Esophagus squamous epithelium (tissue), 5 donors: Measurements from ENCODE around the gene CPOX. TPM values are rescaled to one million over a fixed set of nuclear protein-coding genes. Genes with fewer than 3 reads are reported as not detected.
A peak's percentile ranks its signal among the peaks of the same experiment; 100 is the strongest.

Experiments used
- DNase-seq: peaks from one replicate; lab custom pipeline; 2025; lab: John Stamatoyannopoulos, UW
- H3K27ac ChIP-seq, 4 donors: fragments of 200-600 bp; sonication (generic); one replicate each; pipeline ENCODE4 v1.5.1; 2016 to 2019; ENCODE audit warnings: mild to moderate bottlenecking in 1 of 4
- H3K27me3 ChIP-seq, 4 donors: fragments of 200-600 bp; sonication (generic); 1 replicate in 3 of 4; 2 replicates in 1 of 4; pipeline versions ENCODE4 v1.5.1 to v1.6.0; 2017 to 2021; ENCODE audit warnings: antibody characterized with exemption in 1 of 4
- H3K36me3 ChIP-seq, 3 donors: fragments of 200-600 bp; sonication (generic); one replicate each; pipeline ENCODE4 v1.5.1; 2016 to 2019
- H3K4me1 ChIP-seq, 3 donors: fragments of 200-600 bp; sonication (generic); one replicate each; pipeline ENCODE4 v1.5.1; 2017 to 2019
- H3K4me3 ChIP-seq, 4 donors: fragments of 200-600 bp; sonication (generic); 1 replicate in 3 of 4; 2 replicates in 1 of 4; pipeline ENCODE4 v1.5.1; 2016 to 2019; ENCODE audit warnings: mild to moderate bottlenecking in 2 of 4, moderate library complexity in 1 of 4
- H3K9me3 ChIP-seq, 3 donors: fragments of 200-600 bp; sonication (generic); one replicate each; pipeline ENCODE4 v1.5.1; 2016 to 2019
- POLR2A ChIP-seq, 4 donors: fragments of 450-650 bp; IDR thresholded peaks; one replicate each; pipeline ENCODE4 v1.6.1; 2017; ENCODE audit warnings: antibody characterized with exemption in 4 of 4, mild to moderate bottlenecking in 4 of 4, moderate library complexity in 3 of 4
- WGBS, 2 donors: methylation state at CpG; one replicate each; pipeline ENCODE4 v1.1.5; 2018; 5-methylcytosine and 5-hydroxymethylcytosine counted together
- intact Hi-C: fragments of 100-400 bp; cut with DNase I; formaldehyde crosslinking; loops from one replicate; pipeline ENCODE4 v1.15.0; 2022
- total RNA-seq, 4 donors: library from RNA; depleted of rRNA; stranded (reverse); fragments of >200 nt; gene quantifications; one replicate each; pipeline ENCODE4 v1.1.0, GENCODE V29; 2016
- TF ChIP-seq, protein P1 (sequence below), 6 experiments: fragments of 450-650 bp in 4 of 6; fragments of 200-600 bp in 2 of 6; sonication (generic) in 2 of 6; IDR thresholded peaks; one replicate each; pipeline ENCODE4 v1.5.1; 2016 to 2019; ENCODE audit warnings: antibody characterized with exemption in 6 of 6, mild to moderate bottlenecking in 4 of 6, moderate library complexity in 4 of 6
- donor health status: DM: yes; HTN: yes; CAD: no.

The CPOX gene
- total RNA-seq, 4 donors from 2014 or later: 18.3 to 23.6 (median 21.4) TPM

DNA sequence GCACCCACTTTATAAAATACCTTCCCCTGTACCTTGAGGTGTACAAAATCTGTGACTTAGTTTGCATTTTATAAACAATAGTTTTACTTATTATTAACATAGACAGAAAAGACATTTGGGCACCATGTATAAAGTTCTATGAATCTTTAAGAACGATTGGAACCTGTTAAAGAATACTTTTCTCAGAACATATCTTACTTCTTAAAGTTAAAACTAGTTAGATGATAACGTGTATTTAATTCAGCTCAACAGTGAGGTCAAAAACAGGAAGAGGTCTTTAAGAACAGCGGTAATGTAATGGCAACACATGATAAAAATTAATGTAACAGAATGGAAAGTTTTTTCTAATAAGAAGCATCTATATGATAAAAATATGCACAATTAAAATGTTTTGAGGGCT, 25.0 kb downstream of the CPOX start:
- TF ChIP-seq POLR2A (IDR thresholded peaks at IDR 0.05): no peak
- TF ChIP-seq, protein P1, sequence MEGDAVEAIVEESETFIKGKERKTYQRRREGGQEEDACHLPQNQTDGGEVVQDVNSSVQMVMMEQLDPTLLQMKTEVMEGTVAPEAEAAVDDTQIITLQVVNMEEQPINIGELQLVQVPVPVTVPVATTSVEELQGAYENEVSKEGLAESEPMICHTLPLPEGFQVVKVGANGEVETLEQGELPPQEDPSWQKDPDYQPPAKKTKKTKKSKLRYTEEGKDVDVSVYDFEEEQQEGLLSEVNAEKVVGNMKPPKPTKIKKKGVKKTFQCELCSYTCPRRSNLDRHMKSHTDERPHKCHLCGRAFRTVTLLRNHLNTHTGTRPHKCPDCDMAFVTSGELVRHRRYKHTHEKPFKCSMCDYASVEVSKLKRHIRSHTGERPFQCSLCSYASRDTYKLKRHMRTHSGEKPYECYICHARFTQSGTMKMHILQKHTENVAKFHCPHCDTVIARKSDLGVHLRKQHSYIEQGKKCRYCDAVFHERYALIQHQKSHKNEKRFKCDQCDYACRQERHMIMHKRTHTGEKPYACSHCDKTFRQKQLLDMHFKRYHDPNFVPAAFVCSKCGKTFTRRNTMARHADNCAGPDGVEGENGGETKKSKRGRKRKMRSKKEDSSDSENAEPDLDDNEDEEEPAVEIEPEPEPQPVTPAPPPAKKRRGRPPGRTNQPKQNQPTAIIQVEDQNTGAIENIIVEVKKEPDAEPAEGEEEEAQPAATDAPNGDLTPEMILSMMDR (IDR thresholded peaks at IDR 0.05): no peak
- Histone ChIP-seq H3K4me3 (no peak overlapping the region), H3K4me1 (no peaks in the 10 kb centered on the region), H3K27me3 (no peaks in the 10 kb centered on the region), H3K27ac (no peak overlapping the region), H3K36me3 (no peaks in the 10 kb centered on the region), H3K9me3 (no peaks in the 10 kb centered on the region)
- DNase-seq: no peak
- intact Hi-C loops: no loop called here
- 71 to 72% methylated on average over 3 of the region's 3 CpGs for WGBS, 2 donors

DNA sequence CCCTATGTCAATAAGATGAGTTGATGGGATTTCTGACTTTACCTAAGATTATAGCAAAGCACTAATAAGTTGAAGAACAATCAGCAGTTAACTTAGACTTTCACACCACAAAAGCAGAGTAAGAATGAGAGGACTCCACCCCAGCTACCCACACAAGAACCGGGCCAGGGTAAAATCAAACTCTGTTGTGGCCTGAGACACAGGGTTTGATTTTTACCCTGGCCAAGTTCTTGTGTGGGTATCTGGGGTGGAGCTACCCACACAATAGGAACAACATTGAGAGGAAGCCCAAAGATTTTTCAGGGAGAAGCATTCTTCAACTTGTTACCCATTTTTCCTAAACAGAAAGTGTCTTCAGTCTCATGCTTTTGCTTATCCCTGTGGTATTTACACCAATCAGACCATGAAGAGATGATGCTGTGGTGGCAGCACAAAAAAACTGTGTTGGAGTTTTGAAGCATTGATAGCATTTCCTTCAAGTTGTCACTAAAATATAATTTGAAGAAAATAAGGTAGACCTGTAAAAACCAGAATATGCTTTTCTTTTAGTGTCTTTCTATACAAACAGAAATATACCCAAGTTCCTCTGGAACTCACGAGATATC, 25.6 kb downstream of the CPOX start:
- Histone ChIP-seq H3K27ac (no peak overlapping the region), H3K4me3 (no peak overlapping the region), H3K4me1 (no peaks in the 10 kb centered on the region), H3K27me3 (no peaks in the 10 kb centered on the region), H3K36me3 (no peaks in the 10 kb centered on the region), H3K9me3 (no peaks in the 10 kb centered on the region)
- intact Hi-C loops: no loop called here
- no peak for TF ChIP-seq POLR2A (IDR thresholded peaks at IDR 0.05)
- TF ChIP-seq, protein P1 (IDR thresholded peaks at IDR 0.05): no peak
- 55 to 60% methylated on average over 2 of the region's 2 CpGs for WGBS, 2 donors
- DNase-seq: no peak

DNA sequence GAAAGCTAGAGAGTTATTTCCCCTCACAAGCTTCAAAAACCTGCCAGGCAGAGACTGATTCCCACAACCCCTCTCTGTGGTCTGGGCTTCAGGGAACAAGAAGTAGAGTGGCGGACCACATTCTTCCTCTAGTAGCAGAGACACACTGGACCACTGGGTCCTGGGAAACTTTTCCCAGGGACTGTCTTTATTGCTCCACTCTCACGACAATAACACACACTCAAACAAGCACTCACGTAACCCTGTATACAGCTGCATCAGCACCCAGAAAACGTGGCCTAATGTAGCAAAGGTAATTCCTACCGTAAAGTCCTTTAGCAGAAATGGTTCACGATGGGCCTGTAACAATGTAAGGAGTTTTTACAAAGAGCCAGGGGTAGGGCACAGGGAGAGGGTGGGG, 27.6 kb downstream of the CPOX start:
- Histone ChIP-seq H3K4me1 (no peaks in the 10 kb centered on the region), H3K4me3 (no peak overlapping the region), H3K27me3 (no peaks in the 10 kb centered on the region), H3K27ac (no peak overlapping the region), H3K36me3 (no peaks in the 10 kb centered on the region), H3K9me3 (no peaks in the 10 kb centered on the region)
- TF ChIP-seq POLR2A (IDR thresholded peaks at IDR 0.05): no peak
- TF ChIP-seq, protein P1 (IDR thresholded peaks at IDR 0.05): no peak
- intact Hi-C loops: no loop called here
- no peak for DNase-seq
- WGBS, 2 donors: 77 to 78% methylated on average over 6 of the region's 6 CpGs

DNA sequence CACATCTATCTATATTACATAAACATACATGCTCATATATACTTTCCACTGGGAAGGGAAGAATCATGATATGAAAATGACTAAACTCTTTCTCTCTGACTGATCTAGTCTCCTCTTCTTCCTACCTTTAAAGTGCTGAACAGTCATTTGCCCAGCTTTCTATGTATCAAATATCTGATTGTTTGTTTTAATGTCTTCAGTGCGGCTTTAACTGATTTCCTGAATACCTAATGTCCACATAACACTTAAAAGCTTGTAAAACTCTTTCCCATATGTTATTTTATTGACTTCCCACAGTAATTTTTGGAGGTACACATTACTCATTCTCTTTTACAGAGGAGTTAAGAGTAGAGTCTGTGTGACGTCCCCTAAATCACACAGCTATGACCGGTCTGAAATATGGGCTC, 28.2 kb downstream of the CPOX start:
- DNase-seq: no peak
- WGBS, 2 donors: 50 to 60% methylated on average over 3 of the region's 3 CpGs
- H3K36me3 ChIP-seq: no peaks in the 10 kb centered on the region
- H3K9me3 ChIP-seq: no peaks in the 10 kb centered on the region
- H3K27me3 ChIP-seq: no peaks in the 10 kb centered on the region
- H3K4me3 ChIP-seq: no peak overlapping the region
- H3K27ac ChIP-seq: no peak overlapping the region
- TF ChIP-seq, protein P1 (IDR thresholded peaks at IDR 0.05): no peak
- no peak for TF ChIP-seq POLR2A (IDR thresholded peaks at IDR 0.05)
- intact Hi-C loops: no loop called here
- no peaks in the 10 kb centered on the region for H3K4me1 ChIP-seq

DNA sequence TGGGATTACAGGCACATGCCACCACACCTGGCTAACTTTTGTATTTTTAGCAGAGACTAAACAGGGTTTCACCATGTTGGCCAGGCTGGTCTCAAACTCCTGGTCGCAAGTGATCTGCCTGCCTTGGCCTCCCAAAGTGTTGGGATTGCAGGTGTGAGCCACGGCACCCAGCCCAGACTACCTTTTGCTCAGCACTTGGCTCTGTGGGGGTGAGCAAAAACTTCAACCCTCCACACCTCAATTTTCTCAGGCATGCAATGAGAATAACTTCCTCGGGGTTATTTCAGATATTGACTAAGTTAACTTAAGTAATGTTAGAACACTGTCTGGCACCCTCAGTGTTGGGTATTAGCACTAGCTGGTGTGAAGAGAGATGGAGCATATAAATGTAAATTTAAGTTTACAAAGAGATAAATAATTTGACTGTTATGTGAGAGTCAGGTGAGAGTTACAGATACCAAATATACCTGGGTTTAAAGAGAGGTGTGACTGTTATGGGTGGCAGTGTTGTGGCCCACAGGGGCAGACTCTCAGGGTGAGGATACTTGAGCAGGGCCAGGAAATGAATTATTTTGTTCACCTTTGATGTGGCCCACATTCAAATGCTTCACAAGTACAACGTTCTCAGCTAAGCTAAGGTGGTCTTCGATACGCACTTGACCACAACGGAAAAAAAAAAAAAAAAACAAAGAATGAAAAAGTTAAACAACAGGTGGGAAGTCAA, 29.0 kb downstream of the CPOX start:
- Histone ChIP-seq H3K4me1 (no peaks in the 10 kb centered on the region), H3K27ac (peak overlapping the region in 1 of 4 donors; percentile 18), H3K27me3 (no peaks in the 10 kb centered on the region), H3K9me3 (no peaks in the 10 kb centered on the region), H3K4me3 (no peak overlapping the region), H3K36me3 (no peaks in the 10 kb centered on the region)
- TF ChIP-seq, protein P1 (IDR thresholded peaks at IDR 0.05): no peak
- TF ChIP-seq POLR2A (IDR thresholded peaks at IDR 0.05): no peak
- intact Hi-C loops: no loop called here
- DNase-seq: no peak
- WGBS, 2 donors: 74 to 75% methylated on average over 5 to 7 of the region's 7 CpGs
